PC-9 (cell line): ENCODE data around the gene LOX.

Experiments used
- EZH2 ChIP-seq: fragments of 200-600 bp; sonication (generic); IDR thresholded peaks from 2 replicates; pipeline ENCODE4 v1.8.0; 2017; ENCODE audit warnings: antibody characterized with exemption, low read depth
- TF ChIP-seq, protein P1 (sequence below): fragments of 200-600 bp; sonication (generic); conservative IDR thresholded peaks from 2 replicates; pipeline ENCODE4 v1.6.1; 2017; ENCODE audit warnings: mixed run types, antibody characterized with exemption, mild to moderate bottlenecking, moderate library complexity

GRCh38 chr5:122022966-122023365 is 55.1 kb downstream of the LOX start:
- TF ChIP-seq EZH2, result no peak
- TF ChIP-seq, protein P1, sequence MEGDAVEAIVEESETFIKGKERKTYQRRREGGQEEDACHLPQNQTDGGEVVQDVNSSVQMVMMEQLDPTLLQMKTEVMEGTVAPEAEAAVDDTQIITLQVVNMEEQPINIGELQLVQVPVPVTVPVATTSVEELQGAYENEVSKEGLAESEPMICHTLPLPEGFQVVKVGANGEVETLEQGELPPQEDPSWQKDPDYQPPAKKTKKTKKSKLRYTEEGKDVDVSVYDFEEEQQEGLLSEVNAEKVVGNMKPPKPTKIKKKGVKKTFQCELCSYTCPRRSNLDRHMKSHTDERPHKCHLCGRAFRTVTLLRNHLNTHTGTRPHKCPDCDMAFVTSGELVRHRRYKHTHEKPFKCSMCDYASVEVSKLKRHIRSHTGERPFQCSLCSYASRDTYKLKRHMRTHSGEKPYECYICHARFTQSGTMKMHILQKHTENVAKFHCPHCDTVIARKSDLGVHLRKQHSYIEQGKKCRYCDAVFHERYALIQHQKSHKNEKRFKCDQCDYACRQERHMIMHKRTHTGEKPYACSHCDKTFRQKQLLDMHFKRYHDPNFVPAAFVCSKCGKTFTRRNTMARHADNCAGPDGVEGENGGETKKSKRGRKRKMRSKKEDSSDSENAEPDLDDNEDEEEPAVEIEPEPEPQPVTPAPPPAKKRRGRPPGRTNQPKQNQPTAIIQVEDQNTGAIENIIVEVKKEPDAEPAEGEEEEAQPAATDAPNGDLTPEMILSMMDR, result no peak
